Skeletal muscle tissue (tissue), 4 donors: ENCODE data around the gene ANKRD22. TPM values are rescaled to one million over a fixed set of nuclear protein-coding genes. Genes with fewer than 3 reads are reported as not detected.
"Not testable (repeated sequence)": the region's sequence is repeated elsewhere in the genome, so short reads cannot be mapped to it uniquely, and the experiment has no call there.

Source experiments
- H3K27ac ChIP-seq: one replicate; pipeline ENCODE4 v1.7.0; 2013; ENCODE audit warnings: mild to moderate bottlenecking, low read depth, low read length, inconsistent platforms
- H3K27me3 ChIP-seq, 3 donors: one replicate each; pipeline ENCODE4 v1.7.0; 2013; ENCODE audit warnings: low read length in 3 of 3; ENCODE audit not compliant: control insufficient read depth in 3 of 3, insufficient read depth in 3 of 3
- H3K36me3 ChIP-seq, 3 donors: one replicate each; pipeline ENCODE4 v1.7.0; 2013; ENCODE audit warnings: low read length in 3 of 3; ENCODE audit not compliant: control insufficient read depth in 3 of 3, insufficient read depth in 3 of 3
- H3K4me1 ChIP-seq, 3 donors: one replicate each; pipeline ENCODE4 v1.7.0; 2013; ENCODE audit warnings: low read length in 3 of 3, mild to moderate bottlenecking in 3 of 3; ENCODE audit not compliant: control insufficient read depth in 3 of 3, insufficient read depth in 3 of 3
- H3K4me3 ChIP-seq, 3 donors: one replicate each; pipeline ENCODE4 v1.7.0; 2013; ENCODE audit warnings: low read length in 3 of 3
- H3K9ac ChIP-seq, 3 donors: one replicate each; pipeline ENCODE4 v1.7.0; 2013; ENCODE audit warnings: low read length in 3 of 3, mild to moderate bottlenecking in 3 of 3, moderate library complexity in 2 of 3, low read depth in 1 of 3
- H3K9me3 ChIP-seq, 3 donors: one replicate each; pipeline ENCODE4 v1.7.0; 2013; ENCODE audit warnings: low read length in 3 of 3; ENCODE audit not compliant: control insufficient read depth in 3 of 3
- total RNA-seq: library from RNA; depleted of rRNA; stranded (reverse); fragments of >200 nt; gene quantifications from one replicate; pipeline ENCODE4 v1.2.3, GENCODE V29; 2014
- donor health status: Osteomylitis.

The ANKRD22 gene
- total RNA-seq, 1 donor from 2014 or later, result not detected

DNA sequence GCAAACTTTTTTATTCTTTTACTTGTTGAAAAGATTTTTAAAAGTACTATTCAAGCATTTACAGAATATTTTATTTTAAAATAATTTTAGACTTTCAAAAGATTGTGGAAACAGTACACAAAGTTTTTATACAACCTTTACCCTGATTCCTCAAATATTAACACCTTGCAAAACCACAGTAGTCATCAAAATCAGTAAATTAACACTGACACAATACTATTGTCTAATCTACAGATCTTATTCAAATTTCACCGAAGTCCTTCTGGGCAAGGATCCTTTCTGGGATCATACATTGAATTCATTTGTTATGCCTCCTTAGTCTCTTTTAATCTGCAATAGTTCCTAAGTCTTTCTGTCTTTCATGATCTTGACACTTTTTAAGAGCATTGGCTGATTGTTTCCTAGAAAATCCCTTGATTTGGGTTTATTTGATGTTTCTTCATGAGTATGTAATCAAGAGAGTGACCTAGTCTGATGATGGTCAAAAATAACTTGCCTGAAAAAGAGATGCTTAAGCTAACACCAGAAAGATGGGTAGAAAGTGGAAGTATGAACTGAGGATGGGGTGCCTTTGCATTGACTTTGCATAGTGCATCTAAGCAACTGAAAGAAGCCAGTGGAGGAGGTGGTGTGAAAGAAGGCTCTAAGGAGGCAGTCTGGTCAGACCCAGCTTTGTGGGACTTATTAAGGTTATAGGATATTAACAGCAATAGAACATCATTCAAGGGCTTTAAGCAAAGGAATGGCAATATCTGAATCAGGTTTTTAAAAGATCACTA, 38.1 kb upstream of the ANKRD22 start:
- peaks cover 0 to 9% (median 0%) of the 10 kb centered on the region in 3 donors for H3K4me1 ChIP-seq
- no peak overlapping the region for H3K9ac ChIP-seq
- H3K36me3 ChIP-seq, result no peaks in the 10 kb centered on the region
- no peak overlapping the region for H3K4me3 ChIP-seq
- no peaks in the 10 kb centered on the region for H3K27me3 ChIP-seq
- no peaks in the 10 kb centered on the region for H3K9me3 ChIP-seq
- no peak overlapping the region for H3K27ac ChIP-seq

DNA sequence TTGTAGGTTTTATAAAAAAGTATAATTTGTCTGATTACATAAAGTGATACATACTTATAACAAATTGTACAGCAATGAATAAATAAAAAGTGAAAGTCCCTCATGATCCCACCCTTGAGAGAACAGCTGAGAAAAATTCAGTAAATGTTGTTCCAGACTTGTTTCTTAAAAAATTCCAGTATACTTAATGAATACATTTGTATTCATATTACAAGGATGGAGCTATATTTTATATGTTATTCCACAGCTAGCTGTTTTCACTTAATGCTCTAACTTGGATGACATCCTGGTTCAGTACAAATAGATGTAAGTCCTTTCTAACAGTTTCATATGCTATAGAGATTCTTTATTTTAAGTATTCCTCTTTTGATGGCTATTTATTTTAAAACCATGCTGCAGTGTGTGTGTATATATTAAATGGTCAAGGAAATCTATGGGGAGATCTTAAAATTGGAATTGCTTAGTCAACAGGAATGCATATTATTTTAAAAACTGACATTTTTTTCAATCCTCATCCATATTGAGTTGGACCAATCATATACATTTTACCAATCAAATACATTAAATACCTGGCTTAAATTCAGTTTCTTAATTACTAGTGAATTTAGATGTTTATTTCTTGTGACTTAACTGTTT, 37.3 kb upstream of the ANKRD22 start:
- Histone ChIP-seq H3K4me1 (peaks cover 0 to 3% (median 0%) of the 10 kb centered on the region in 3 donors), H3K36me3 (no peaks in the 10 kb centered on the region), H3K27me3 (no peaks in the 10 kb centered on the region), H3K27ac (no peak overlapping the region), H3K9ac (no peak overlapping the region), H3K4me3 (no peak overlapping the region), H3K9me3 (no peaks in the 10 kb centered on the region)

DNA sequence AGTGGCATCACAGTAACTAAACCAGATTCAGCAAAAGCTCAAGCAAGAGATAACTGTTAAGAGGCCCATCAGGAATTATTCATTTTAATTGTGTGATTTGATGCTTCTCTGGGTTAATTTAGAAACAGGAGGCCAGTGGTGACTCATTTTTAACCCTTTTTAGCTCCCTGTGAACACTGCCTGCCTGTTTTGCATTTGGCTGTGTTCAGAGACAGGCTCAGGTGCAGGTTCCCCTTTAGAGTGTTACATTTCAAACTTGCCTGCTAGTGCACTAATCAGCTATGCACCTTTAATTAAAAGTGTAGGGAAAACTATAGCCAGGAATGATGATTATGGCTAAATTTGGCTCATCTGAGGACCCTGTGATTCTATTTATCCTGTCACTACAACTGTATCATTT, 34.9 kb upstream of the ANKRD22 start:
- H3K9ac ChIP-seq, result no peak overlapping the region
- no peaks in the 10 kb centered on the region for H3K9me3 ChIP-seq
- H3K27me3 ChIP-seq, result no peaks in the 10 kb centered on the region
- H3K36me3 ChIP-seq, result no peaks in the 10 kb centered on the region
- H3K27ac ChIP-seq, result no peak overlapping the region
- H3K4me1 ChIP-seq, result peaks cover 0 to 6% (median 0%) of the 10 kb centered on the region in 3 donors
- no peak overlapping the region for H3K4me3 ChIP-seq

DNA sequence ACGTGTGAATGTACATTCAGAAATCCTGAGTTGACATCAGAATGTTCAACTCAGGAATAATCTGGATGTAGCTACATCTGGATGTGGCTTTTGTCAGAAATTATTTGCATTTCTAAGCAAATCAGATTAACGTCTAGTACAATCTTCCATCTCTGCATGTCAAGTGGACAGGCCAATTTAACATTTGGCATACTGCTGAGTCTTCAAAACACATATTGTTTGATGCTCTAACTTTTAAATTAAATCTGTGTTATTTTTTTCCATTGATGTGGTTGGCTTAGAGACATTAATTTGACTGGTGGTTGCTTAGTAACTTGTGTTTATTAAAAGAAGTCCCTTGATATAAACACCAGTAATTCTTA, 31.8 kb upstream of the ANKRD22 start:
- Histone ChIP-seq H3K27me3 (peaks cover 0 to 11% (median 9%) of the 10 kb centered on the region in 3 donors), H3K27ac (no peak overlapping the region), H3K9ac (no peak overlapping the region), H3K4me3 (no peak overlapping the region), H3K36me3 (no peaks in the 10 kb centered on the region), H3K9me3 (no peaks in the 10 kb centered on the region), H3K4me1 (peaks cover 8 to 17% (median 15%) of the 10 kb centered on the region in 3 donors)

DNA sequence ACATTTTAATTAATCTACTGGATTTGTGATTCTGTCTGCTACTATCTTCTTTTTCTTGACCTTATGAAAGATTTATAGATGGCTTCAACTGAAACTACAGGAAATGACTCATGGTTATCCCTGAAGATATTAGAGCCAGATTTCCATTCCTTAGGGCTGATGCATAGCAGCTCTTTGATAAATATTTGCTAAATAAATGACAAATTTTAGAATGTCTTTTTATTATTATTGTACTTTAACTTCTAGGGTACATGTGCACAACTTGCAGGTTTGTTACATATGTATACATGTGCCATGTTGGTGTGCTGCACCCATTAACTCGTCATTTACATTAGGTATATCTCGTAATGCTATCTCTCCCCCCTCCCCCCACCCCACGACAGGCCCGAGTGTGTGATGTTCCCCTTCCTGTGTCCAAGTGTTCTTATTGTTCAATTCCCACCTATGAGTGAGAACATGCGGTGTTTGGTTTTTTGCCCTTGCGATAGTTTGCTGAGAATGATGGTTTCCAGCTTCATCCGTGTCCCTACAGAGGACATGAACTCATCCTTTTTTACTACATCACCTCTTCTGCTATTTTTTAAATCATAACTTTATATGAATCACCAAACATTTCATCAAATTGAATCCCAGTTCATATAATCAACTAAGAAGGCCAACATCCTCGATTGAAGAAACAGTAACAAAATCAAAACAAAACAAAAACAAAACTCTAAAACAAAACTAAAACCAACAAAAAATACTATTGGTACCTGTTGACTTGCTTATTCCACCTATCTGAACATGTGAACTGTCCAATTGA, 31.2 kb upstream of the ANKRD22 start:
- H3K9ac ChIP-seq, H3K9me3 ChIP-seq, H3K36me3 ChIP-seq: not testable (repeated sequence)
- Histone ChIP-seq H3K27me3 (peaks cover 0 to 14% (median 11%) of the 10 kb centered on the region in 3 donors), H3K4me1 (peaks cover 8 to 17% (median 15%) of the 10 kb centered on the region in 3 donors), H3K4me3 (peak overlapping the region in 1 of 3 donors; percentile 11), H3K27ac (peak overlapping the region; percentile 82)

DNA sequence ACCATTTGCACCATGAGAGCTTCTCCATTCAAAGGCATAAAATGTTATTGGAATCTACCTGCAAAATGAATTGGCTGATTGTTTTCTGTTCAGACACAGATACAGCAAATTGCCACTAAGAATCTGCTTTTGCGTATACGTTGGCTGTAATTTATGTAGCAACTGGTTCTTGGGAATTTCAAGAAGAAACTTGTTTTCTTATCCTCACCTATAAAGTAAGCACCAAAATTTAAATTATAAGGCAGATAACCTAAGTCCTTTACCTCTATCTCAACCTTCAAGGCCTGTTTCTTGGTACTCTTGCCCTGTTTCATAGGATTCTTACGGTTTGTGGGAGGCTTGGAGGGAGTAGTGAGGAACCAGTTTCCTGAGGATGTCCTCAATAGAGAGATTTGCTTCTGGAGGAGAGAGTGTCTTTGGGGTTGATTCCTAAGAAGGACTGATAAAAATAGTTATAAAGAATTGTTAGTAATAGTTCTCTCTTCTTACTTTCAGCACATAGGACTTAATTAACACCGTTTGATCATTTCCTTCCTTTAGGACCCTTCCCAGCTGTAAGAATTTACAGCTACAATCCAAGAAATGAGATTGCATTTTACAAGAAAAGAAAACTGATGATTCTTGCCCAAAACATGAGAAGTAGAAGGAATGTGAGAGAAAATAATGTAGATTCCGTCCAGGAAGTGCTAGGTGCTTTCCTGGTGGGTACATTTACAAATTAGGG, 30.4 kb upstream of the ANKRD22 start:
- H3K9me3 ChIP-seq, result no peaks in the 10 kb centered on the region
- H3K4me1 ChIP-seq, result peaks cover 8 to 17% (median 15%) of the 10 kb centered on the region in 3 donors
- H3K36me3 ChIP-seq, result no peaks in the 10 kb centered on the region
- H3K27ac ChIP-seq, result peak overlapping the region; percentile 82
- no peak overlapping the region for H3K9ac ChIP-seq
- H3K27me3 ChIP-seq, result peaks cover 2 to 20% (median 13%) of the 10 kb centered on the region in 3 donors
- peak overlapping the region in 1 of 3 donors; percentile 84 for H3K4me3 ChIP-seq

DNA sequence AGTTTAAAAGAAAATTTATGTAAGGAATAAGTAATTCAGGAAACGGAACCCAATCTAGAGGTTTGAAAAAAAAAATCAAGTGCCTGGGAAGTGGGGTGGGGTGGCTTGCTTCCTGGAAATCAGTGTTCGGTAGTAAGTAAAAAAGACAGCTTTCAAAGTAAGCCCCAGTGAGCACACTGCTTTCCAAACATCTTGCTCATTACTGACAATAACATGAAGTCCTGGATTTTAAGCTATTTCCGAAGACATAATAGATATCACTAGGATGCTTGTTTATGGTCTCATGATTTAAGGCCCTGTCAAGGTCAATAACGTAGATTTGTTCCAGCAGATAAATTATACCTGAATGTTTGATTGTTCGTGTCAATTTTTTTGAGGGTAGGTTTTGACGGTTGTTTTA, 29.7 kb upstream of the ANKRD22 start:
- Histone ChIP-seq H3K27ac (peak overlapping the region; percentile 82), H3K27me3 (peaks cover 2 to 21% (median 13%) of the 10 kb centered on the region in 3 donors), H3K9me3 (no peaks in the 10 kb centered on the region), H3K4me1 (peaks cover 8 to 17% (median 15%) of the 10 kb centered on the region in 3 donors), H3K9ac (peak overlapping the region in 2 of 3 donors; percentile 75 to 80), H3K4me3 (peak overlapping the region; percentile 83 to 84 (median 84)), H3K36me3 (no peaks in the 10 kb centered on the region)

DNA sequence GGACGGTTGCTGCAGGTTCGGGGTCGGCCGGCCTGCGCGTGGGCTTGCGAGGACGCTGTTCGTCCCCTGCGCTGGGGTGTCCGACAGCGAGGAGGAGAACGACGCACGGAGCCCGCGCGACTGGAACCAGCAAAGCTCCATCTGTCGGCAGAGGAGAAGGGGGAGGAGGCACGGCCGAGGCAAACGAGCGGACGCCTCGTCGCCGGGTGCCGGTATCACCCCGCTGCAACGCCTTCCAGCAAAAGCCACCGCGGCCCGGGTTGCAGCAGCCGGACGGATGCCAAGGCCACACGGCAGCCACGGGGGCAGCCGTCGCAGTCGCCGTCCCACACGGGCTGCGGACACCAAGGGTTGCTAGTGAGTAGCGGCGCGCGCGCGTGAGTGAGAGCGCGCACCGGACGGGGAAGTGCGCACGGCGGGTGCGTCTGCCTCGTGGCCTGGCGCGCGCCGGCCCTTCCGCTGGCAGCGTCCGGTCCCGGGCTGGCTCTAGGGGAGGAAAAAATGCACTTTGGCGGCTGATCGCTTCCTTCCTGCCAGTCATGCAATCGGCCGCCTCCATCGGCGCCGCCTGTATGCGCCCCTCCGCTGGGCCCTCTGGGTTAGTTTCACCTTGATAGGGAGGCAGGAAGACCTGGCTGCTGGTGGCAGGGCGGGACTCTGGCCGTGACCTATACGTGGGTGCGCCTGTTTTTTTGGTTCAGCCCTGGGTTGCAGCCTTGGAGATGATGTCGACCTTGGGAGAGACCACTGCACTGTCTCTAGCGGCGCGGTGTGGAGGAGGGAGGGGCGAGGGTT, 28.8 kb upstream of the ANKRD22 start:
- Histone ChIP-seq H3K27me3 (peaks cover 2 to 21% (median 13%) of the 10 kb centered on the region in 3 donors), H3K9me3 (no peaks in the 10 kb centered on the region), H3K36me3 (no peaks in the 10 kb centered on the region), H3K4me3 (peak overlapping the region; percentile 83 to 84 (median 84)), H3K9ac (peak overlapping the region; percentile 75 to 80 (median 79)), H3K27ac (peak overlapping the region; percentile 82), H3K4me1 (peaks cover 8 to 17% (median 15%) of the 10 kb centered on the region in 3 donors)
